ENCODE results near the gene MAGIX.

MAGIX gene

DNA sequence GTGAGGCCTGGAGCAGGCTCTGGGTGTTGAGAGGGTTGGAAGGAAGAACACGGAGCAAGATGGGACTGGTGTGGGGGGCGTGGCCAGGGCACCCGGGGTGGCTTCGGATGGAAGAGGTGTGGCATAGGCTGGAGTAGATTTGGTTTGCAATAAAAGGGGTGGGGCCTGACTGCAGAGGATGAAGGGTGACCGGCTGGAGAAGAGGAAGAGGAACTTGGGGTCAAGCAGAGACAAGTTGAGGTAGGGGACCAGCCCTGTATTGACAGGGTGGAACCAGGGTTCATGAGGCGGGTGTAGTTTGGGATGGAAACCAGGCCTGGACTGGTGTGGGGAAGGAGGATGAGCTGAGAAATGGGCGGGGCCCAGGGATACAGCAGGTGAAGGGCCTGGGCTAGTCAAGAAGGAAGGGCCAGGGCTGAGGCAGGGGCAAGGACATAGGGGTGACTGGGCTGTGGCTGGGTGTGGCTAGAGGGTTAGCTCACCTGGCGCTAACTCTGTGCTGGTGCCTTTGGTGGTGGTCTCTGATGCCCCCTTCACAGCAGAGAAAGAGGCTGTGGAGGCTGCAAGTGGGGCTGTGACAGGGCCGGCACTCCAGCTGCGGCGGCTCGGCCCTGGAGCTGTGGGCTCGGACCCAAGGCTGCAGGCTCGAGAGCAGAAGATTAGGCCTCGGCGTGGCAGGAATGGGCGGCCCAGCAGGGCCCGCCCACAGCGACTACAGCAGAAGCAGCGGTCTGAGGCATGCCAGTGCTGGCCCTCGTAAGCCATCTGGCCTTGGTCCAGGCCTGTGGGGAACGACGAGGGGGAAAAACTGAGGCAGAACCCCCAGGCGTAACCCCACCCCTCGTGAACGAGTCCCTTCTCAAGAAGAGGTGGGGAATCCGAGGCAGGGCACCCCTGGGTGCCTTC, 14.1 kb downstream of the MAGIX start:
- FAIRE-seq (no peak), DNase-seq (ENCODE audit: insufficient read length) (no peak)
- TF ChIP-seq POLR2A (IDR thresholded peaks at IDR 0.05; ENCODE audit: low read depth, low read length), result no peak
- TF ChIP-seq POLR2AphosphoS5 (IDR thresholded peaks at IDR 0.05; ENCODE audit: low read depth, low read length), result no peak
- TF ChIP-seq TAF1 (IDR thresholded peaks at IDR 0.05; ENCODE audit: borderline replicate concordance, low read depth, low read length), result no peak

DNA sequence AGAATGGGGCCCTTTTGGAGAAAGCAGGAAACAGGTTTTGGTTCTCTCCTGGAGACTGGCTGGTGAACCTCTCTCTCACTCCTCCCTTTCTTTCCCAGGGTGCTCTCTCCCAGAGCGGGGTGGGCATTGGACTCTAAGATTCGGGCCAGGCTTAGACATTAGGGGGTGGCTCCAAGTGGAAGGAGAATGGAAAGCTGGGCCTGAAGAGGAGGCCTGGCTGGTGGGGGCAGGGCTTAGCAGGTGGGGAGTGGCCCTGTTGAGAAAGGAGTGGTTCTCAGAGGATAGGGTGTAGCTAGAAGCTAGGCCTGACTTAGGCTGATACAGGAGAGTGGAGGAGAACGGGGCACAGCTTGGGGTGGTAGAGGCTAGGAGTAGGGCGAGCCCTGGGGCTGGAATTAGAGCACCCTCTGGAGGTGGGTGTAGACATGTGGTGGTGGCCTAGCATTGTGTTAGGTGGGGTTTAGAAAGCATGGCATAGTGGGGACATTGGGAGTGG, 14.8 kb downstream of the MAGIX start:
- FAIRE-seq, result no peak

DNA sequence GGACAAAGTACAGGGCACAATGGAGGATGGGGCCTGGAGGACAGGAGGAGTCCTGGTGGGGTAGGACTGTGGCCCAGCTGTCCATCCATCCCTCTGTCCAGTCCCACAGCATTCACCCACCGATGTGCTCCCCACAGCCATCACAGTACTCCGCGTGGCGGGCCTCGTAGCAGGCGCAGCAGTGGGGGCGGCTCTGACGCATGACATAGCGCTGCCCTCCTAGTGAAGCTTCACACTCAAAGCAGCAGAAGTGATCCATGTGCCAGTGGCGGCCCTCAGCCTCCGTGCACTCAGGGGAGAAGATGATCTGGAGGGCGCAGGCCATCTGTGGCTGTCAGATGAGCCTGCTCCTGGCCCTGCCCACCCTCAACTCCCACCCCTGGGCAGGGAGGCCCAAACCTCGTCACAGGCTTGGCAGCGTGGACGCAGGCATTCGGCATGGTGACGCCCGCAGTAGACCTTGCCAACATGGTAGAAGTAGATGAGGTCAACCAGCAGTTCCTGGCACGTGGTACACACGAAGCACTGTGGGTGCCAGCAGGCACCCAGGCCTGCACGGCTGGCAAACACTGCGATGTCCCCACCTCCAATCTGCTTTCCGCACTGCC, 15.4 kb downstream of the MAGIX start:
- no peak for FAIRE-seq
- DNase-seq (ENCODE audit: insufficient read length), result no peak
- TF ChIP-seq POLR2AphosphoS5 (IDR thresholded peaks at IDR 0.05; ENCODE audit: low read depth, low read length), result no peak
- no peak for TF ChIP-seq TAF1 (IDR thresholded peaks at IDR 0.05; ENCODE audit: borderline replicate concordance, low read depth, low read length)
- no peak for TF ChIP-seq POLR2A (IDR thresholded peaks at IDR 0.05; ENCODE audit: low read depth, low read length)

More for the DNA sequence above, 14.8 kb downstream of the MAGIX start:
- DNase-seq (ENCODE audit: insufficient read length), result no peak
- no peak for TF ChIP-seq POLR2AphosphoS5 (IDR thresholded peaks at IDR 0.05; ENCODE audit: low read depth, low read length)

DNA sequence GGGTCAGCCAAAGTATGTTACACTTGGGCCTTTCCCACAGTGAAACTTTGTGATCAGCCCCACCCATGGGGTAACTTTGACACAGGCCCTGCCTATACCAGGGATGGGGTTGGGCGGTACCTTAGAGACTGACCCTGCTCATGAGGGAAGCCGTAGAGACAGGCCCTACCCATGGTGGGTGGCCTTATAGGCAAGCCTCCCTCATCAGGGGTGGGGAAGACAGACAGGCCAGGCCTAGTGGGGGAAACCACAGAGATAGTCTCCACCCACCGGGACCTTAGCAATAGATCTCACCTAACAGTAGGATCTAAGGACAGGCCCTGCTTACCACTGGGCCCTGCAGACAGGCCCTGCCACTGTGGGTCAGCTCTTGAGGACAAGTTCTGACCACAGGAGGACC, 16.0 kb downstream of the MAGIX start:
- TF ChIP-seq TAF1 (IDR thresholded peaks at IDR 0.05; ENCODE audit: borderline replicate concordance, low read depth, low read length) (no peak), POLR2AphosphoS5 (IDR thresholded peaks at IDR 0.05; ENCODE audit: low read depth, low read length) (no peak), POLR2A (IDR thresholded peaks at IDR 0.05; ENCODE audit: low read depth, low read length) (no peak)
- DNase-seq (ENCODE audit: insufficient read length) (no peak), FAIRE-seq (no peak)

DNA sequence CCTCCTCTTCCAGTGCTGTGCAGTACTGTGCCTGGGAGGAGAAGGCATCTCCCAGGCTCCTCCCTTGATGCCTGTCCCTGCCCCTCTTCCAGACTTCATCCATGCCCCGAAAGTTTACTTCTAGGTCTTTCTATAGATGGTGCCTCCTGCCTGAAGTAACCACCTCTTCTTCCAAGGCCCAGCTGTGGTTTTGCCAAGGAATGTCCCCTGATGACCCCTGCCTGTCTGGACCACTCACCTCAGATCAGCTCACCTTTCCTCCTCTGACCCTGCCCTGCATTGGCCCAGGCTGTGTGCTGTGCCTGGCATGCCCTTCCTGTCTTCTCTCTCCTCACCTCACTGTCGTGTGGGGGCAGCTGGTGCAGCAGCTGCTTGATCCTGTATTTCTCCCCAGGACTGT, 16.8 kb downstream of the MAGIX start:
- TF ChIP-seq POLR2A (IDR thresholded peaks at IDR 0.05; ENCODE audit: low read depth, low read length) (no peak), POLR2AphosphoS5 (IDR thresholded peaks at IDR 0.05; ENCODE audit: low read depth, low read length) (no peak), TAF1 (IDR thresholded peaks at IDR 0.05; ENCODE audit: borderline replicate concordance, low read depth, low read length) (no peak)
- no peak for DNase-seq (ENCODE audit: insufficient read length)
- FAIRE-seq, result no peak

DNA sequence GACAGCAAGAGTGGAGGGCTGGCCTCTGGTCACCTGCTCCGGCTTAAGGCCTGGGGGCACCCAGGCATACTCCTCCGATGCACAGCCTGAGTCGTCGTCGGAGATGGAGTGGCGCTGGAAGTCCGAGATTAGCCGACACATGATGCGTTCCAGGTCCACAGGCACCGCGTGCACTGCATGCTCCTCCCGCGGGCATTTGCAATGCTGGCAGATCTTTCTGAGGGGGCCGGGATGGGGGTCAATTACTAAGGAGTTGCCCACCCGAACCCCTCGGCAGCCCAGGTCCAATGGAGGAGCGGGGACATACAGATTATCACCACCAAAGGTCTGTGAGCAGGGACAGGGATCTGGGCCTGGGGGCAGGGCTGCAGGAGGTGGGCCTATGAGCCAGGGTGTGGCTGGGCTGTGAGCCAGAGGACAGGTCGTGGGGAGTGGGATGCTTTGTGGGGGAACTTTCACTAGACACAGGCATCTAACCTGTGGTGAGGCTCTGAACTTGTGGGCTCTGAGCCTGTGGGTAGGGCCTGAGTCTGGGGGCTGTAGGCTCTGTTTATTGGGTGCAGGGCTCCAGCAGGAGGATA, 21.2 kb downstream of the MAGIX start:
- no peak for DNase-seq (ENCODE audit: insufficient read length)
- TF ChIP-seq TAF1 (IDR thresholded peaks at IDR 0.05; ENCODE audit: borderline replicate concordance, low read depth, low read length) (no peak), POLR2AphosphoS5 (IDR thresholded peaks at IDR 0.05; ENCODE audit: low read depth, low read length) (no peak), POLR2A (IDR thresholded peaks at IDR 0.05; ENCODE audit: low read depth, low read length) (no peak)
- no peak for FAIRE-seq

DNA sequence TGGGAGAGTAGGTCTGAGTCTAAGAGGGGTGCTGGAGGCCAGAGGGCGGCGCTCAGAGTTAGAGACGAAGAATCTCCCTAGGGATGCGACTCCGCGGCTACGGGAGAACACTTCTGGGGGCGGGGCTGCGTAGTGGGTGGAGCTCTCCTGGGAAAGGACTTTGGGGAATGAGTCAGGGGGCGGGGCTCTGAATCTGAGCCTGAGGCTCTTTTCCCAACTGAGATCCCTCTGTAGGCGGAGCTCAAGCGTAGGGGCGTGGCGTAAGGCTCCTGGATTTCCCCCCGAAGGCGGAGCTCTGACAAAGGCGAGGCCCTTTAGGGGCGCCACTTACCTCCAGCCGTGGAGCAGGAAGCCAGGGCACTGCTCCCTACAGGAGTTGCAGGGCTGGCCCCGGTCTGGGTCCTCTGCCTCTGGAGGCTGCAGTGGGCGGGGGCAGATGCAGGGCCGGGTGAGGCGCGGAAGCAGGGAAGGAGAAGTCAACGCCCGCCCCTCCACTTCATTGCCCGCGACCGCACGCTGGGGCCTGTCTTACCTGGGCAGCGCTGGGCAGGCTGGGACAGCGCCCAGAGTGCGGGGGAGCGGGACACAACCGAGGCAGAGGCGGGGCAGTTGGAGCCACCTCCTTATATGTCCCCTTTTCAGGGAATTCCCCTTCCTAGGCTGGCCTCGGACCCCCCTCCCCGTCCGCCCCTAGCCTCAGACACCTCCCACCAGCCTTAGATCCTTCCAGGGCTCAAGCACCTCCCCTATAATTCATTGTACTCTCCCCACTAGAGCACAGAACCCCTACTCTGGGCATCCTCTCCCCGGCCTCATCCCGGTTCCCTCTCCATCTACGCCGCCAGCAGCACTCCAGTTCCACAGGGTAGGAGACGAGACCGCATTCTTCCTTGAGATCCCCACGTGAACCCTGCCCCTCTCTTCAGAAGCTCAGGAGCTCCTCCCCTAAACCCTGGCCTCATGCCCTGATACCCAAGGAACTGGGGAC, 22.0 kb downstream of the MAGIX start:
- no peak for FAIRE-seq

DNA sequence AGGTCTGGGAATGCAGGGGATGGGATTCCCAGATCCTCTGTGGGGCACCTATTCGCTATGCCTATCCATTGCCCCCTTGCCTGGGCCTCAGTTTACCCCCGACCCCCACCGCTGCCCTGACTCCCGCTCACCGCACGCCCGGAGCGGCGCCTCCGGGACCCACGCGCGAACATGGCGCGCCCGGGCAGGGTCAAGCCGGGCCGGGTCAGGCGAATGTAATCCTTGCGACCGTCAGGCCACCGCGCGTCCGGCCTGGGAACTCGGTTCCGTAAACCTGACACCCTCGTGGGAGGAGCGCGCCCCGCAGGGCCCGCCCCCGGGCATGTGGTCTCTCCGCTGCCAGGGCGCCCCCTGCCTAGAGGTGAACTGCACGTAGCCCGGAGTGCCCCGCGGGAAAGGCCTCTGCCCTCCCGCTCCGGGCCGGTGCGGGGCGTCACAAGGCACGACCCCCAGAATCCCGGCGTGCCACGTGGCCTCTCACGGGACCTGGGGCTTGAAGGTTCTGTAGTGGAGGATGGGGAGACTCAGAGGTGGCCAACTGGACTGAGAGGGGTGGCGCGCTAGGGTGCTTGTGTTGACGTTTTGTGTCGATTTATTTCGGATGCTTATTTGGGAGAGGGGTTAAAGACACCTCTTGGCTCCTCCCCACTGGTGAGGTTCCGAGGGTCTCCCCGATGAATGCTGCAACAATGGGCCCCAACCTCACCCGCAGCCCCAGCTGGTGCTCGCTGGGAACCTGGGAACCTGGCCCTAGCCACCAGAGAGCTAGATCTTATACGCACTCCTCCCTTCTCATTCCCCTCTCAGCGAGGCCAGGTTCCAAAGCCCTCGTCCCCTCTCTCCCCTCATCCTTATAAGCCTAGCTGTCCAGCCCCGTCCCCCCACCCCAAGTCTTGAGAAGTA, 23.8 kb downstream of the MAGIX start, which contains the start of gene PRICKLE3:
PRICKLE3 (minus strand) TSS at position 249 of the 903 bp plus-strand sequence; CDS start at position 173, 76 bp downstream.
- peak; percentile 36; the same call in 1 of the 2 replicates for TF ChIP-seq POLR2AphosphoS5 (IDR thresholded peaks at IDR 0.05; ENCODE audit: low read depth, low read length)
- TF ChIP-seq TAF1 (IDR thresholded peaks at IDR 0.05; ENCODE audit: borderline replicate concordance, low read depth, low read length), result no peak
- TF ChIP-seq POLR2A (IDR thresholded peaks at IDR 0.05; ENCODE audit: low read depth, low read length), result peak; percentile 66; the same call in 1 of the 2 replicates
- DNase-seq (ENCODE audit: insufficient read length) (peak; percentile 73), FAIRE-seq (no peak)

More for the DNA sequence above, 22.0 kb downstream of the MAGIX start:
- DNase-seq (ENCODE audit: insufficient read length), result no peak
- TF ChIP-seq POLR2AphosphoS5 (IDR thresholded peaks at IDR 0.05; ENCODE audit: low read depth, low read length), result no peak
- TF ChIP-seq TAF1 (IDR thresholded peaks at IDR 0.05; ENCODE audit: borderline replicate concordance, low read depth, low read length), result no peak
- TF ChIP-seq POLR2A (IDR thresholded peaks at IDR 0.05; ENCODE audit: low read depth, low read length), result peak; percentile 35; the same call in 1 of the 2 replicates

DNA sequence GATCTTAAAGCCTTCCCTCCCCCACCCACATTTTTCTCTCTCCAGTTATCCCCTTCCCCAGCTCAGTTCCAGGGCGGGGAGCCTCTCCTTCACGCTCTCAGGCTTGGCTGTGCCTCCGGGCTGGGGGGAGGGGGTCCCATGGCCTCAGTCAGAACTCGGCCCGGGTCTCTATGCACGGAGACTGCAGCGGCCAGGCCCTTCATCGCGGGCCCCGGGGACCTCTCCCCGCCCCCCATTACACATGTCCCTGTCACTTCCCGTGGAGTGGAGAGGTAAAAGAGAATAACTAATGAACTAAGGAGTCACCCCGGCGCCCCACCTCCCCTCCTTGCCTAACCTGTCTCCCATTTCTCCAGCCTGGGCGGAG, 24.5 kb downstream of the MAGIX start:
- DNase-seq (ENCODE audit: insufficient read length), result no peak
- TF ChIP-seq POLR2A (IDR thresholded peaks at IDR 0.05; ENCODE audit: low read depth, low read length) (no peak), POLR2AphosphoS5 (IDR thresholded peaks at IDR 0.05; ENCODE audit: low read depth, low read length) (no peak), TAF1 (IDR thresholded peaks at IDR 0.05; ENCODE audit: borderline replicate concordance, low read depth, low read length) (no peak)
- FAIRE-seq, result no peak

DNA sequence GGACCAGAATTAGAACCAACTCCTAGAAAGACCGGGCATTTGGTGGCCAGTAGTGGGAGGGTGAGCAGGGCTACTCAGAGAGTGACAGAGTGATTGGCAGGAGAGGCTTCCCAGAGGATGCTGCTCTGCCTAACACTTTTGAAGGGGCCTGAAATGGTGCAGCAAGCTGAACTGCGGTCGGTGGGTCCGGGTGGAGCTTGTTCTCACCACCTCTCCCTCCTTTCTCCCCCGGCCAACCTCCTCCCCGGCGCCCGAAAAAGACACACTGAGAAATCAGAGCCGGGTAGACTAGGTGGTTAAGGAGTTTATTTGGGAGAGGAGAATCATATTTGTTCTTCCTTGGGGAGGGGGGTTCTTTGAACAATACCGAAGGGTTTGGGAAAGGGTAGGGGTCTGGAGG, 25.0 kb downstream of the MAGIX start:
- TF ChIP-seq TAF1 (IDR thresholded peaks at IDR 0.05; ENCODE audit: borderline replicate concordance, low read depth, low read length) (no peak), POLR2A (IDR thresholded peaks at IDR 0.05; ENCODE audit: low read depth, low read length) (no peak), POLR2AphosphoS5 (IDR thresholded peaks at IDR 0.05; ENCODE audit: low read depth, low read length) (no peak)
- DNase-seq (ENCODE audit: insufficient read length) (no peak), FAIRE-seq (no peak)
